Activated CD4-positive, CD25-positive, alpha-beta regulatory T cell treated with anti-CD3 and anti-CD28 coated beads, Interleukin-2, amount 50 U/mL, for 72 hours (primary cell): ENCODE measurements around the gene OR5V1.
"Not testable (repeated sequence)": the region's sequence is repeated elsewhere in the genome, so short reads cannot be mapped to it uniquely, and the experiment has no call there.

Experiments
- DNase-seq: peaks from one replicate; pipeline ENCODE4 v3.0.0; 2021

The OR5V1 gene

GRCh38 chr6:29368765-29369164 lies at the start of gene OR5V1:
Gene OR5V1, minus strand, starts transcription at chr6:29368865. Its CDS starts 12,670 bp downstream, at chr6:29356195.
- DNase-seq = no peak

DNA sequence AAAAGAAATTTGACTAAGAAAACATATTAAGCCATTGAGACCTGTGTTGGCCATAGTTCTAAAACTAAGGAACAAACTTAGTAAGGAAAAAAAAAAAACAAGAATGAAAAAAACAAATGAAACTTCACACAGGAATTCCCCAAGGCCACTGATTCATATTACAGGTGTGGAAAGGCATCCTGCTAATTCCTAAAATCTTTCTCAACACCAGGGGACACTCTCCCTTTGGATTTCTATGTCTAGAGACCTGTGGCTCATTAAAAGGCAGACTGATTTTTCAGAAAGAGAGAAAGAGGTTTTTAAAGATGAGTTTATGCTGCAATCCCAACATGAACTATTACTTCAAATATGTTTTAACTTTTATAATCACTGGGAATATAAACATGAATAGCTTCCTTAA lies 45.9 kb upstream of the OR5V1 start, which contains the start of gene OR12D1:
TSS of gene OR12D1 (plus strand) at position 341 of the 400 bp plus-strand sequence.
- no peak for DNase-seq

DNA sequence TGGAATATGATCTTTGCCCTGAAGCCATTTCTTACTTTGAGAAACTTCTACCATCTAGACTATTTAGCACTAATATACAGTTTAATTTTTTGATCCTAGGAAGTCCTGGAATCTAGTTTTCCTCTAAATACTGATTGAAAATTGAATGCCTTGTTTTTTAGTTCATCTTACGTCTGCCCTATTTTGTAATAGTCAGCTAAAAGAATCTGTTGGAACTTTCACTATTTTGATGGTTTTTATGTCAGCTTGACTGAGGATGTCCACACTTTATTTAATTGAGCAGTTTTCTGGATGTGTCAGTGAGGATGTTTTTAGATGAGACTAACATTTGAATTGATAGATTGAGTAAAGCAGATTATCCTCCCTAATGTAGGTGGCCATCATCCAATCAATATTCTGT lies 35.1 kb upstream of the OR5V1 start:
- DNase-seq = no peak

DNA sequence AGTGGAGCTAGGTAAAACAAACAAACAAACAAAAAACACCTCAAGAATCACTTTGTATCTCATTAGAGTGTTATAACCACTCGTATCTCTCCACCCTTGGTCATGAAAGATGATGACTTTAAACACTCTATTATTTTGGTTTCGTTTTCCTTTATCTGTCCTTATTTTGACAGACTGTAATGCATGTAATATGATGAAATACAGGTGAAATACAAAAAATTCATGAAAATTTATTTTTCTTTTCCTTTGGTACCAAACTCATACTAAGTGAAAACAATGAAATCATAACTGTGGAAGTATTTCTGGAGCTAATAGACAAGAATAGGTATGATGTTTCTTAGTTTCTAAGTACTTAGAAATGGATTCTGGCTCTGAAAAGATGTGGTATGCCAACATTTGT lies 30.9 kb upstream of the OR5V1 start:
- no peak for DNase-seq

DNA sequence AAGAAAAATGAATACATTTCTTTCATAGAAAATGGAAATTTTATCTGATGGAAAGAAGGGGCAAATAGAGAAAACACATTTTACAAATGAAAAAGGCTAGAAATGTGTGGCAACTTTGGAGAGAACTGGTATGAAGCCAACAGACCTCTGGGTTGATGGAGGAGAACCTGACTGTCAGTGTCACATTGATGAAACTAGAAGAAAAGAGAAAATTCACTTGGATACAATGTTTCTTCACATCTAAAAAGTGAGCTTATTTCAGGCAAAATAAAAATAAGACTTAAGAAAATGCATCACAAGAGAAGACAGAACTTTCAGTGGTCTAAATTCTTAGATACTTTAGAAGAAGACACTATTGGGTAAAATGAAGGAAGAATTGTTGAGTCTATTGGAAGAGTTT lies 26.7 kb upstream of the OR5V1 start, which contains the start of gene OR12D2:
TSS of gene OR12D2 (plus strand) at position 301 of the 400 bp plus-strand sequence. CDS start 1,069 bp downstream, outside the sequence.
- DNase-seq = no peak

- DNase-seq = no peak
Measured at GRCh38 chr6:29388533-29388932, 19.9 kb upstream of the OR5V1 start.

DNA sequence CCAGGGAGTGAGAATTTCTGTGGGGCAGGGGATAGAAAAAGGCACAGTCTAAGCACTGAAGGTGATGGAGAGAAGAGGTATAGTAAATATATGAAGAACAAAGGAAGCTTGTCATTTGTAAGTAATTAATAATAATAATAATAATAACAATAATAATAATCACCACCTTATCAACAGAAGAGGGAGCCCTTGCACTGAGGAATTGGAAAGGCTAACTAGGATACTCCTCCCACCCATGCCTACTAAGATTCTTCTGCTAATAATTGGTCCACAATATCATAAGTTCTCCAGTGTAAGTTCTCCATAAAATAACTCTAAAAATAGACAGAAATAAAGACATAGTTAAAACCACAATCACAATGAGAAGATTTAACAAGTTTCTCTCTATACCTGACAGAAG lies 7.3 kb upstream of the OR5V1 start:
- no peak for DNase-seq

DNA sequence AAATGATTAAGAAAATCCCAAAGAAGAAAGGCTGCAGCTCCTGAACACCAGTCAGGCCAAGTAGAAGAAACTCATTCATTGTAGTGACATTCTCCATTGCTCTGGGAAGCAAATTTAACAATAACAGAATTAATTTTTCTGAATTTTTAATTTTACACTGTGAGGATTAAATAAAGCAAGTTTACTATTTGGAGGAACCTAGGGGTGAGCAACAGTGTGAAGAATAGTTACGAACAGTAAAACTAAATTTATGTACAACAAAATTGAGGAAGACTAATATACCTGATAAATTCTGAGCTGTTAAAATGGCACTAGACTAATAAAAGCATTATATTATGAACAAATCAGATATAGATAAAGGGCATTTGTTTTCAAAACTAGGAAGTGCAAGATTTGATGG lies 6.5 kb upstream of the OR5V1 start, which contains the start of gene OR12D3:
TSS of gene OR12D3 (minus strand) at position 101 of the 400 bp plus-strand sequence. CDS start at position 97, 4 bp downstream.
- no peak for DNase-seq

DNA sequence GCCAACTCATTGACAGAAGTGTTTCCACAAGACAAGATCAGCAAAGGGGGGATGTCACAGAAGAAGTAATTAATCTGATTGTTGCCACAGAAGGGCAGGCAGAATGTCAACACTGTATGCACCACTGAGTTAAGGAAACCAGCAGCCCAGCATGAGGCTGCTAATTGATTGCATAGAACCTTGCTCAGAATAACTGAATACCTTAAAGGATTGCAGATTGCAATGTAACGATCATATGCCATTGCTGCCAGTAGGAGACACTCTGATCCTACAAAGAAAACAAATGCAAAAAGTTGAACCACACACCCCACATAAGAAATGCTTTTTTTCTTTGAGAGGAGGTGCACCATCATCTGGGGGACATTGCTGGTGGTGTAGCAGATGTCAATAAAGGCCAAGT lies 13.1 kb downstream of the OR5V1 start:
- no peak for DNase-seq

DNA sequence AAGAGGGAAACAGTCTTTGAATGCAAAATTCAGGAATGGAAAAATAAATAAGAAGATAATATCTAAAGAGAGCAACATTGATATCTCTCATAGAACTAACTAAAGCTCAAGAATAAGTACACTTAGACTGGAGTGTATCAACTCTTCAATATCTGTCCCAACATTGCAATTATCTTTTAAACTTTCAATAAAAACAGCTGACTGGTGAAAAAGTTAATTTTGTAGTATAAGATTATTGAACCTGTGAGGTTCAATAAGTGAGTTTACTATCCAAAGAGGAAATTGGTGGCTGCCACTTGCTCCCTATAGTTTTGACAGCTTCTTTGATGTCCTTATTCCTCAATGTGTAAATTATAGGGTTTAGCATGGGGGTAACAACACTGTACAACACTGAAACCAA lies 13.7 kb downstream of the OR5V1 start:
- no peak for DNase-seq

- not testable (repeated sequence) for DNase-seq
Measured at GRCh38 chr6:29349348-29349747, 19.3 kb downstream of the OR5V1 start.

- no peak for DNase-seq
Measured at GRCh38 chr6:29345380-29345779, 23.3 kb downstream of the OR5V1 start.

DNA sequence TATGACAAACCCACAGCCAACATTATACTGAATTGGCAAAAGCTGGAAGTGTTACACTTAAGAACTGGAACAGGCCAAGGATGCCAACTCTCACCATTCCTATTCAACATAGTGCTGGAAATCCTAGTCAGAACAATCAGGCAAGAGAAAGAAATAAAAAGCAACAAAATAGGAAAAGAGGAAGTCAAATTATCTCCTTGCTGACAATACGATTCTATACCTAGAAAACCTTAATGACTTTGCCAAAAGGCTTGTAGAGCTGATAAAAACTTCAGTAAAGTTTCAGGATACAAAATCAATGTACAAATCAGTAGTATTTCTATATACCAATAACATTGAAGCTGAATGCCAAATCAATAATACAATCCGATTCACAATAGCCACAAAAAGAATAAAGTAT lies 32.4 kb downstream of the OR5V1 start:
- no peak for DNase-seq

DNA sequence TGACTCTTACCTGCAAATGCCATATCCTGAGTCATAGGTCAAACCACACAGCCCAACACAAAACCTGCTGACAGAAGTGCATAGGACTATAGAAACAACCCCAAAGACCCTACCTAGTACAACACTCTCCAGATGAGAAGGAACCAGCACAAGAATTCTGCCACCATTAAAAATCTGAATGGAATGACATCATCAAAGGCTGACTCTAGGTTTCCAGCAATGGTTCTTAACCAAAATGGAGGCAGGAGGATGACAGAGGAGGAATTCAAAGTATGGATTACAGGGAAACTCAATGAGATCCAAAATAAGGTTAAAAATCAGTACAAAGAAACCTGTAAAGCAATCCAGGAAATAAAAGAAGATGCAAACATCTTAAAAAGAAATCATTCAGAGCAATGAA lies 36.0 kb downstream of the OR5V1 start:
- DNase-seq = no peak

GRCh38 chr6:29325777-29326176 lies 42.9 kb downstream of the OR5V1 start:
- no peak for DNase-seq

- not testable (repeated sequence) for DNase-seq
Measured at GRCh38 chr6:29323332-29323731, 45.3 kb downstream of the OR5V1 start.

DNA sequence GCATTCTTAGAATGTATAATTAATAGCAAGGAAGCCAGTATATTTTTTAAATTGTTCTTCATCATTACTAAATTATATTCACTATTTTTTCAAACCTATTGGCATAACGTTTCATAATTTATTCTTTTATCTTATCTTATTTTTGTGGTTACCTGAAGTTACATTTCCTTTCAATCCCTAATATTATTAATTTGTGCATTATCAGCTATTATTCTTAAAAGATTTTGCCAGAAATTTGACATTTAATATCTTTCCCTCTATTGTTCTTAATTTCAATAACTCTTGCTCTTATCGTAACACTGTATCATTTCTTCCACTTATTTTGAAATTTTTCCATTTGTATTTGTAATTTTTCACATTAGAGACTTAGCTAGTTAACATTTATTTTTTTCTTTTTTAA lies 48.7 kb downstream of the OR5V1 start:
- DNase-seq = no peak
